ENCODE measurements around the gene IL1RAPL2. TPM values are rescaled to one million over a fixed set of nuclear protein-coding genes. Genes with fewer than 3 reads are reported as not detected.

Gene IL1RAPL2
- total RNA-seq, 4 donors from 2014 or later = 0.16 TPM; not detected in 3

- in situ Hi-C loops (cut with MboI; ENCODE audit: low pct_ligation_motif_present in 1 of 4, low pct_unique_long_range_greater_than_20kb in 1 of 4, low sequenced_read_pairs in 3 of 4) (no loop called here), intact Hi-C loops (cut with DNase I; ENCODE audit: low total_unique reads) (no loop called here)
- no peak for DNase-seq
- no peak for TF ChIP-seq EP300 (IDR thresholded peaks at IDR 0.05; ENCODE audit: low read depth)
- H3K4me3 ChIP-seq = no peak overlapping the region
- no peaks in the 10 kb centered on the region for H3K27me3 ChIP-seq
- no peaks in the 10 kb centered on the region for H3K9me3 ChIP-seq
- H3K36me3 ChIP-seq = no peaks in the 10 kb centered on the region
- WGBS, 2 donors (ENCODE audit: low coverage in 1 of 2) = 0 to 38% methylated on average over 1 of the region's 1 CpG
- H3K27ac ChIP-seq = no peak overlapping the region
- no peaks in the 10 kb centered on the region for H3K4me1 ChIP-seq
These were observed 747.6 kb downstream of the IL1RAPL2 start for GRCh38 chrX:105313596-105313995.

DNA sequence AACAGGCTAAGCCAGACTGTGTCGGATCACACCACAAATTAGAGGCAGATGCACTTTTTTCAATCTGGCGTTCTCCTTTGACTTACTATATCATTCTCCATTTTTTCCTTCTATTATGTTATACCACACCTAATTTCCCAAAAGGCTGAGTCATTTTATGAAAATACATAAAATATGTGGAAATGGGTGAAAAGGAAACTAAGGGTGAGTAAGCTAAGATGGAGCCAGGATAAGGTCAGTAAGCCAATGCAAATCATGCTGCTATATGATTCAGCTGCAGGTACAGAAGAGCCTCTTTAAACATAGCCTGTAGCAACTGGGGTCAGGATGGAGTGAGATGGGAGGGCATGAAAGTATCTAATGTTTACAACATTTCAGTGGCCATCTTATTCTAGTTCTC, 748.5 kb downstream of the IL1RAPL2 start:
- Histone ChIP-seq H3K4me3 (no peak overlapping the region), H3K9me3 (no peaks in the 10 kb centered on the region), H3K27ac (no peak overlapping the region), H3K27me3 (no peaks in the 10 kb centered on the region), H3K4me1 (no peaks in the 10 kb centered on the region), H3K36me3 (no peaks in the 10 kb centered on the region)
- intact Hi-C loops (cut with DNase I; ENCODE audit: low total_unique reads) = no loop called here
- 82 to 88% methylated on average over 2 of the region's 2 CpGs for WGBS, 2 donors (ENCODE audit: low coverage in 1 of 2)
- no peak for DNase-seq
- in situ Hi-C loops (cut with MboI; ENCODE audit: low pct_ligation_motif_present in 1 of 4, low pct_unique_long_range_greater_than_20kb in 1 of 4, low sequenced_read_pairs in 3 of 4) = no loop called here
- TF ChIP-seq CTCF (IDR thresholded peaks at IDR 0.05) (no peak), POLR2A (IDR thresholded peaks at IDR 0.05) (no peak), POLR2AphosphoS5 (IDR thresholded peaks at IDR 0.05) (no peak), EP300 (IDR thresholded peaks at IDR 0.05; ENCODE audit: low read depth) (no peak)

- Histone ChIP-seq H3K9me3 (no peaks in the 10 kb centered on the region), H3K4me1 (no peaks in the 10 kb centered on the region), H3K36me3 (no peaks in the 10 kb centered on the region), H3K27me3 (no peaks in the 10 kb centered on the region), H3K27ac (no peak overlapping the region), H3K4me3 (no peak overlapping the region)
- intact Hi-C loops (cut with DNase I; ENCODE audit: low total_unique reads) = no loop called here
- DNase-seq = no peak
- WGBS, 2 donors (ENCODE audit: low coverage in 1 of 2) = 82 to 100% methylated on average over 1 of the region's 1 CpG
- in situ Hi-C loops (cut with MboI; ENCODE audit: low pct_ligation_motif_present in 1 of 4, low pct_unique_long_range_greater_than_20kb in 1 of 4, low sequenced_read_pairs in 3 of 4) = no loop called here
- TF ChIP-seq EP300 (IDR thresholded peaks at IDR 0.05; ENCODE audit: low read depth) = no peak
- TF ChIP-seq POLR2AphosphoS5 (IDR thresholded peaks at IDR 0.05) = no peak
- TF ChIP-seq CTCF (IDR thresholded peaks at IDR 0.05) = no peak
- no peak for TF ChIP-seq POLR2A (IDR thresholded peaks at IDR 0.05)
These were observed 749.2 kb downstream of the IL1RAPL2 start for GRCh38 chrX:105315248-105315647.

- H3K27ac ChIP-seq = no peak overlapping the region
- no peak for DNase-seq
- TF ChIP-seq CTCF (IDR thresholded peaks at IDR 0.05) = no peak
- TF ChIP-seq EP300 (IDR thresholded peaks at IDR 0.05; ENCODE audit: low read depth) = no peak
- no peak for TF ChIP-seq POLR2AphosphoS5 (IDR thresholded peaks at IDR 0.05)
- no peak for TF ChIP-seq POLR2A (IDR thresholded peaks at IDR 0.05)
- H3K4me1 ChIP-seq = no peaks in the 10 kb centered on the region
- in situ Hi-C loops (cut with MboI; ENCODE audit: low pct_ligation_motif_present in 1 of 4, low pct_unique_long_range_greater_than_20kb in 1 of 4, low sequenced_read_pairs in 3 of 4) = no loop called here
- no peak overlapping the region for H3K4me3 ChIP-seq
- 71 to 100% methylated on average over 1 to 2 of the region's 2 CpGs for WGBS, 2 donors (ENCODE audit: low coverage in 1 of 2)
- no peaks in the 10 kb centered on the region for H3K27me3 ChIP-seq
- H3K36me3 ChIP-seq = no peaks in the 10 kb centered on the region
- H3K9me3 ChIP-seq = no peaks in the 10 kb centered on the region
- intact Hi-C loops (cut with DNase I; ENCODE audit: low total_unique reads) = no loop called here
These were observed 751.1 kb downstream of the IL1RAPL2 start for GRCh38 chrX:105317117-105317516.

DNA sequence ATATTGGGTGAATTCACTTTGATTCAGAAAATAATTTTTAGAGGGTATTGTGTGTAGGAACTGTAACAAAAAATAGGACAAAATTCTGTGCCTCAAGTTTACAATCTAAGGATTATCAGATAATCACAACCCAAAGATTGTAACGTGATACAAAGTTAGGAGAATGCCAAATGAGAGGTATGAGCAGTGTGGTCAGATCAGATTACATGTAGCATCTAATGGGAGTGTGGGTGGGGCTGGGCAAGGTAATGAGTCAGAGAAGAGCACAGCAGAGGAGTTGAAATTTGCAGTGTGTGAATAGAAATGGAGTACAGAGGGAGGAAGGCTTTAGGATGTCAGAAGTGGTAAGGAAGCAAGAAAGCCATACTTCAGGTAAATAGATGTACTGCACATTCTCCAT, 757.9 kb downstream of the IL1RAPL2 start:
- no peak overlapping the region for H3K27ac ChIP-seq
- WGBS, 2 donors (ENCODE audit: low coverage in 1 of 2) = 13 to 17% methylated on average over 1 of the region's 1 CpG
- TF ChIP-seq EP300 (IDR thresholded peaks at IDR 0.05; ENCODE audit: low read depth) (no peak), CTCF (IDR thresholded peaks at IDR 0.05) (no peak), POLR2AphosphoS5 (IDR thresholded peaks at IDR 0.05) (no peak), POLR2A (IDR thresholded peaks at IDR 0.05) (no peak)
- H3K4me3 ChIP-seq = no peak overlapping the region
- no peaks in the 10 kb centered on the region for H3K36me3 ChIP-seq
- in situ Hi-C loops (cut with MboI; ENCODE audit: low pct_ligation_motif_present in 1 of 4, low pct_unique_long_range_greater_than_20kb in 1 of 4, low sequenced_read_pairs in 3 of 4) (no loop called here), intact Hi-C loops (cut with DNase I; ENCODE audit: low total_unique reads) (no loop called here)
- H3K9me3 ChIP-seq = no peaks in the 10 kb centered on the region
- no peaks in the 10 kb centered on the region for H3K27me3 ChIP-seq
- no peaks in the 10 kb centered on the region for H3K4me1 ChIP-seq
- DNase-seq = no peak

Data from transverse colon (tissue), 4 donors.